ENCODE data around the gene PRDM11.

GRCh38 chr11:45274206-45274605 lies 127.8 kb downstream of the PRDM11 start:
- TF ChIP-seq CTCF (IDR thresholded peaks at IDR 0.05), result no peak
- no peak for TF ChIP-seq POLR2AphosphoS5 (IDR thresholded peaks at IDR 0.05)
